Activated T-cell treated with anti-CD3 and anti-CD28 coated beads, Interleukin-2, amount 50 U/mL, for 24 hours (primary cell): ENCODE measurements around the gene GALNT4.

Experiments used
- DNase-seq: peaks from one replicate; pipeline ENCODE4 v3.0.0-alpha.2; 2020
- H3K27ac Mint-ChIP-seq: 2 replicates; pipeline ENCODE4 v1.8.0; 2020; ENCODE audit warnings: mild to moderate bottlenecking, mixed read lengths
- H3K27me3 Mint-ChIP-seq: 2 replicates; pipeline ENCODE4 v1.8.0; 2020; ENCODE audit warnings: mixed read lengths
- H3K36me3 Mint-ChIP-seq: 2 replicates; pipeline ENCODE4 v1.8.0; 2020; ENCODE audit warnings: low read depth, mixed read lengths
- H3K4me1 Mint-ChIP-seq: 2 replicates; pipeline ENCODE4 v1.8.0; 2020; ENCODE audit warnings: low read depth, mixed read lengths
- H3K4me3 Mint-ChIP-seq: 2 replicates; pipeline ENCODE4 v1.8.0; 2020; ENCODE audit warnings: mild to moderate bottlenecking, moderate library complexity, mixed read lengths
- H3K9me3 Mint-ChIP-seq: 2 replicates; pipeline ENCODE4 v1.8.0; 2020; ENCODE audit warnings: mixed read lengths

GALNT4 gene

GRCh38 chr12:89524541-89525304 lies at the start of gene GALNT4:
GALNT4 (minus strand) TSS chr12:89524796; CDS start chr12:89524549, 247 bp downstream.
- DNase-seq = peak; percentile 83
- no peaks in the 10 kb centered on the region for H3K27me3 Mint-ChIP-seq
- H3K36me3 Mint-ChIP-seq = peaks cover 49% of the 10 kb centered on the region
- H3K9me3 Mint-ChIP-seq = no peaks in the 10 kb centered on the region
- H3K4me1 Mint-ChIP-seq = peaks cover 60% of the 10 kb centered on the region
- H3K4me3 Mint-ChIP-seq = peak within 1 kb of the TSS; percentile 93
- peak within 1 kb of the TSS; percentile 97 for H3K27ac Mint-ChIP-seq

- H3K27ac Mint-ChIP-seq = no peak overlapping the region
- no peaks in the 10 kb centered on the region for H3K9me3 Mint-ChIP-seq
- H3K27me3 Mint-ChIP-seq = no peaks in the 10 kb centered on the region
- no peaks in the 10 kb centered on the region for H3K4me1 Mint-ChIP-seq
- H3K4me3 Mint-ChIP-seq = no peak overlapping the region
- DNase-seq = no peak
- H3K36me3 Mint-ChIP-seq = no peaks in the 10 kb centered on the region
These were observed 48.6 kb upstream of the GALNT4 start for GRCh38 chr12:89573051-89573810.

- H3K4me1 Mint-ChIP-seq = peaks cover 5% of the 10 kb centered on the region
- H3K27ac Mint-ChIP-seq = no peak overlapping the region
These were observed 47.0 kb upstream of the GALNT4 start for GRCh38 chr12:89571491-89572195.

GRCh38 chr12:89568484-89568883 lies 43.9 kb upstream of the GALNT4 start:
- Mint-ChIP-seq H3K27me3 (no peaks in the 10 kb centered on the region), H3K27ac (no peak overlapping the region), H3K9me3 (no peaks in the 10 kb centered on the region), H3K4me3 (no peak overlapping the region), H3K36me3 (no peaks in the 10 kb centered on the region), H3K4me1 (peaks cover 9% of the 10 kb centered on the region)
- DNase-seq = no peak

More at GRCh38 chr12:89571491-89572195, 47.0 kb upstream of the GALNT4 start:
- DNase-seq = no peak
- Mint-ChIP-seq H3K27me3 (no peaks in the 10 kb centered on the region), H3K9me3 (no peaks in the 10 kb centered on the region), H3K36me3 (no peaks in the 10 kb centered on the region), H3K4me3 (no peak overlapping the region)

- Mint-ChIP-seq H3K27me3 (no peaks in the 10 kb centered on the region), H3K4me1 (peaks cover 9% of the 10 kb centered on the region), H3K36me3 (no peaks in the 10 kb centered on the region), H3K4me3 (no peak overlapping the region), H3K27ac (no peak overlapping the region), H3K9me3 (no peaks in the 10 kb centered on the region)
- DNase-seq = no peak
These were observed 43.2 kb upstream of the GALNT4 start for GRCh38 chr12:89567691-89568239.

- Mint-ChIP-seq H3K9me3 (no peaks in the 10 kb centered on the region), H3K4me3 (no peak overlapping the region), H3K4me1 (peaks cover 12% of the 10 kb centered on the region), H3K27me3 (no peaks in the 10 kb centered on the region), H3K36me3 (no peaks in the 10 kb centered on the region), H3K27ac (no peak overlapping the region)
- no peak for DNase-seq
These were observed 42.0 kb upstream of the GALNT4 start for GRCh38 chr12:89566615-89567014.

GRCh38 chr12:89565002-89565401 lies 40.4 kb upstream of the GALNT4 start:
- Mint-ChIP-seq H3K27ac (no peak overlapping the region), H3K4me1 (peaks cover 12% of the 10 kb centered on the region), H3K27me3 (no peaks in the 10 kb centered on the region), H3K4me3 (no peak overlapping the region), H3K36me3 (no peaks in the 10 kb centered on the region), H3K9me3 (no peaks in the 10 kb centered on the region)
- no peak for DNase-seq

GRCh38 chr12:89559753-89560152 lies 35.2 kb upstream of the GALNT4 start:
- DNase-seq = no peak
- Mint-ChIP-seq H3K27ac (no peak overlapping the region), H3K4me3 (no peak overlapping the region), H3K27me3 (no peaks in the 10 kb centered on the region), H3K36me3 (no peaks in the 10 kb centered on the region), H3K4me1 (peaks cover 3% of the 10 kb centered on the region), H3K9me3 (no peaks in the 10 kb centered on the region)

GRCh38 chr12:89556976-89557375 lies 32.4 kb upstream of the GALNT4 start:
- H3K4me1 Mint-ChIP-seq = peaks cover 2% of the 10 kb centered on the region
- DNase-seq = no peak
- no peak overlapping the region for H3K4me3 Mint-ChIP-seq
- H3K27me3 Mint-ChIP-seq = no peaks in the 10 kb centered on the region
- H3K9me3 Mint-ChIP-seq = peaks cover 4% of the 10 kb centered on the region
- H3K27ac Mint-ChIP-seq = no peak overlapping the region
- H3K36me3 Mint-ChIP-seq = no peaks in the 10 kb centered on the region

- no peak for DNase-seq
- peaks cover 4% of the 10 kb centered on the region for H3K9me3 Mint-ChIP-seq
- H3K36me3 Mint-ChIP-seq = no peaks in the 10 kb centered on the region
- H3K4me1 Mint-ChIP-seq = no peaks in the 10 kb centered on the region
- no peak overlapping the region for H3K27ac Mint-ChIP-seq
- peaks cover 3% of the 10 kb centered on the region for H3K27me3 Mint-ChIP-seq
- no peak overlapping the region for H3K4me3 Mint-ChIP-seq
These were observed 27.8 kb upstream of the GALNT4 start for GRCh38 chr12:89552376-89552775.

- Mint-ChIP-seq H3K4me1 (no peaks in the 10 kb centered on the region), H3K27ac (no peak overlapping the region), H3K9me3 (peaks cover 4% of the 10 kb centered on the region), H3K4me3 (no peak overlapping the region), H3K27me3 (peaks cover 3% of the 10 kb centered on the region), H3K36me3 (no peaks in the 10 kb centered on the region)
- DNase-seq = no peak
These were observed 27.2 kb upstream of the GALNT4 start for GRCh38 chr12:89551747-89552146.

- no peak overlapping the region for H3K27ac Mint-ChIP-seq
These were observed 22.5 kb upstream of the GALNT4 start for GRCh38 chr12:89547101-89547500.

GRCh38 chr12:89546151-89546550 lies 21.6 kb upstream of the GALNT4 start:
- Mint-ChIP-seq H3K4me1 (peaks cover 3% of the 10 kb centered on the region), H3K27ac (no peak overlapping the region), H3K27me3 (peaks cover 3% of the 10 kb centered on the region), H3K36me3 (no peaks in the 10 kb centered on the region), H3K9me3 (no peaks in the 10 kb centered on the region), H3K4me3 (no peak overlapping the region)
- DNase-seq = no peak

More at GRCh38 chr12:89547101-89547500, 22.5 kb upstream of the GALNT4 start:
- Mint-ChIP-seq H3K36me3 (no peaks in the 10 kb centered on the region), H3K4me3 (no peak overlapping the region), H3K4me1 (peaks cover 3% of the 10 kb centered on the region), H3K9me3 (no peaks in the 10 kb centered on the region), H3K27me3 (peaks cover 3% of the 10 kb centered on the region)
- no peak for DNase-seq

- H3K27ac Mint-ChIP-seq = no peak overlapping the region
- H3K9me3 Mint-ChIP-seq = no peaks in the 10 kb centered on the region
- H3K4me3 Mint-ChIP-seq = no peak overlapping the region
- H3K4me1 Mint-ChIP-seq = peaks cover 3% of the 10 kb centered on the region
- no peaks in the 10 kb centered on the region for H3K36me3 Mint-ChIP-seq
- H3K27me3 Mint-ChIP-seq = peaks cover 3% of the 10 kb centered on the region
- DNase-seq = no peak
These were observed 20.1 kb upstream of the GALNT4 start for GRCh38 chr12:89544681-89545184.
